ENCODE results near the gene FIGNL2.

The FIGNL2 gene

DNA sequence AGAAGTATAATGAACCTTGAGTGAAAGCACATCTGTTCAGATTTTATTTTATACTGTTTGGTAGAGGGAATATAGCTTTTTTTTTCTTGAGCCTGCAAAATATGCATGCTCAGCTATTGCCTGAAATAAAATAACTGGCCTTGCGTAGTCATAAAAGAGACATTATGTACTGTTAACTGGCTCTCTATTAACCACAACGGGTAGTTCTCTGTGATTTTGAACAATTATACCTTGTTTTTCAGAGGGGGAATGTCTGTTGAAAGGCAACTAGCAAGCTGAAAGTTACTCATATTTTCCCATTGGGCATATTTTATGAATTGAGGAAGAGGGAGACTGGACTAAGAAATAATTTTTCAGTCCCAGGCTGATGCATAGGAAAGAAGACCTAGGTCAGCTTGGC, 62.6 kb downstream of the FIGNL2 start:
- no peak for DNase-seq (ENCODE audit: extremely low spot score)
- TF ChIP-seq, protein P1, sequence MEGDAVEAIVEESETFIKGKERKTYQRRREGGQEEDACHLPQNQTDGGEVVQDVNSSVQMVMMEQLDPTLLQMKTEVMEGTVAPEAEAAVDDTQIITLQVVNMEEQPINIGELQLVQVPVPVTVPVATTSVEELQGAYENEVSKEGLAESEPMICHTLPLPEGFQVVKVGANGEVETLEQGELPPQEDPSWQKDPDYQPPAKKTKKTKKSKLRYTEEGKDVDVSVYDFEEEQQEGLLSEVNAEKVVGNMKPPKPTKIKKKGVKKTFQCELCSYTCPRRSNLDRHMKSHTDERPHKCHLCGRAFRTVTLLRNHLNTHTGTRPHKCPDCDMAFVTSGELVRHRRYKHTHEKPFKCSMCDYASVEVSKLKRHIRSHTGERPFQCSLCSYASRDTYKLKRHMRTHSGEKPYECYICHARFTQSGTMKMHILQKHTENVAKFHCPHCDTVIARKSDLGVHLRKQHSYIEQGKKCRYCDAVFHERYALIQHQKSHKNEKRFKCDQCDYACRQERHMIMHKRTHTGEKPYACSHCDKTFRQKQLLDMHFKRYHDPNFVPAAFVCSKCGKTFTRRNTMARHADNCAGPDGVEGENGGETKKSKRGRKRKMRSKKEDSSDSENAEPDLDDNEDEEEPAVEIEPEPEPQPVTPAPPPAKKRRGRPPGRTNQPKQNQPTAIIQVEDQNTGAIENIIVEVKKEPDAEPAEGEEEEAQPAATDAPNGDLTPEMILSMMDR (IDR thresholded peaks at IDR 0.05; ENCODE audit: control extremely low read depth, extremely low read depth, low read depth, missing control alignments): no peak
- ChIA-PET CTCF (no interaction called here), POLR2A (no interaction called here)

DNA sequence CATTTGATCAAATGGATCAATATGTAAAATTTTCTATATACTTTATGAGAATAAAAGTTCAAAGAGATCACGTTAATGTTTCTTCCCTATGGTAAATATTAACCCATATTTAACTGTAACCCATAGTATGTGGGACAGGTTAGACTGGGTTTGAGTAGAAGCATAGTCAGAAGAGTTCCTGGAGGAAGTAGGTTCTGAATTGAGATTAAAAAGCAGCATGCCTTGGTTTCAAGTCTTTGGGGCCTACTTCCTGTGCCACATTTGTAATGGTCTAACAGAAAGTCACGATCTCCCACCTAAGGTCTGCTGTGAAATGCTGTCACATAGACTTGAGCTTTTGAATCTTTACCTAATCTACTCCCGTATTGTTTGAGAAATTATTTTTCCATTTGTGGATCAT, 63.8 kb downstream of the FIGNL2 start:
- POLR2A ChIA-PET: no interaction called here
- no peak for DNase-seq (ENCODE audit: extremely low spot score)
- CTCF ChIA-PET: no interaction called here
- TF ChIP-seq, protein P1 (IDR thresholded peaks at IDR 0.05; ENCODE audit: control extremely low read depth, extremely low read depth, low read depth, missing control alignments): no peak

DNA sequence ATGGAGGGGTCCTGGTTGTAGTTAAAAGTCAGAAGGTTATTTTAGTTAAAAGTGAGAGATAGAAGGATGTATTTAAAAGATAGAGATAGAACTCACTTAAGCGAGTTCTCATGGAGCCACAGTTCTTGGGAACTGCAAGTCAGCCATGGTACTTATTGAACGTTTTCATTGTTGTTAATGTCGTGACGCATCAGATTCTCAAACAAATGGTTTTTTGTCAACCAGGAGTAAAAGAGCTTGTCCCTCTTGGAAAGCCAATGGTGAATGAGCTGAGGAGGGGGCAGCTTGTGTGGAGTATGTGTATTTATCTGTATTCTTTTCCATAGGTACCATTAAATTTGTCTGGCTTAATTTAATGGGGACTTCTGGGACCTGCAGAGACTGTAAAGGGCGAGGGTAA, 68.6 kb downstream of the FIGNL2 start:
- no peak for DNase-seq (ENCODE audit: extremely low spot score)
- ChIA-PET CTCF (no interaction called here), POLR2A (no interaction called here)

DNA sequence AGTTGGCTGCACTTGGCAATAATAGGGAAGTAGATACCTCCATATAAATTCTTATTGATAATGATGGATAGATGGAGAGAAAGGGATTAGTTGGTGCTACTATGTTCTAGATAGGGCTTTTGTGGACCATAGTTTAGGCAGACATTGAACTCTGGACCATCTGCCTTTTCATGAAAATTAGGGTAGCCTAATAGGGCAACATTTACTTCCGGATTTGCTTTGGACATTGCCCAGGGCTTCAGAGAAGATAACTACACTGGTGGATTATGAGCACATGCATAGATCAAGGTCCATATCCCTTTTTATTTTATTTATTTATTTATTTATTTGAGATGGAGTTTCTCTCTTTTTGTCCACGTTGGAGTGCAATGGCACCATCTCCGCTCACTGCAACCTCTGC, 70.5 kb downstream of the FIGNL2 start:
- CTCF ChIA-PET: no interaction called here
- TF ChIP-seq, protein P1 (IDR thresholded peaks at IDR 0.05; ENCODE audit: control extremely low read depth, extremely low read depth, low read depth, missing control alignments): no peak
- POLR2A ChIA-PET: no interaction called here
- DNase-seq (ENCODE audit: extremely low spot score): no peak

More for the DNA sequence above, 68.6 kb downstream of the FIGNL2 start:
- TF ChIP-seq, protein P1 (IDR thresholded peaks at IDR 0.05; ENCODE audit: control extremely low read depth, extremely low read depth, low read depth, missing control alignments): no peak

DNA sequence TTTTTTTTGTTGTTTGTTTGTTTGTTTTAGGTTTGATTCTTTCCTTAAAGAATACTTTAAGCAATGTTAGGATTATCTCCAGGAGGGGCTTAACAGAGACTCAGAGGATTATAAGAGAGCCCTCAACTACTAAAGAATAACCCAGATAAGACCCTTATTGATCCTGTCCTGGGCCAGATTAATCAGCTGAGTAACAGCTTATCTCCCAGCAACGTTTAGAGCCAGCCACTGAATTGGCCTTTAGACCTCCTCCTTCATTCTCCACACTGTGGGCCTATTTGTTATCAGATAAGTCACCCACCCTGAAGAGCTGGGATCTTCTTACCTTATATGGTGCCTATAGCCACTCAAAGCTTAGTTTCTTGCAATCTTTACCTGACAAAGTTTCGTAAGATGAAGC, 71.1 kb downstream of the FIGNL2 start:
- TF ChIP-seq, protein P1 (IDR thresholded peaks at IDR 0.05; ENCODE audit: control extremely low read depth, extremely low read depth, low read depth, missing control alignments): no peak
- CTCF ChIA-PET: no interaction called here
- POLR2A ChIA-PET: no interaction called here
- no peak for DNase-seq (ENCODE audit: extremely low spot score)

DNA sequence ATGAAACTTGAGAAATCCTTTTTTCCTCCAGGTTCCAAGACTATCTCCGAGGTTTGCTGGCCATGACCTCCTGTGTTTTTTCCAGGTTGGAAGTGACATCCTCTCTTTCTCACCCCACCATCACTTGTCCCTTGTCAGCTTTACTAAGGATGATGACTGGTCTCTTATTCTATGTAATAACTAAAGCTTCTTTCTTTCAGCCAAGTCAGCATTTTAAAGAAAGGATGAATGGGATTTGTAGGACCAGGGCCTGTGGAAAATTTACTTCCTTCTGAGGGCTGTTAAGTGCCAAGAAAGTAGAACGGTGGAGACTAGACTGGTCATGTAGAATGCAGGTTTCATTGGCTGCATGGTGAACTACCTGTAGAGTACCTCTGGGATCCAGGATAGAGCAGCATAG, 73.6 kb downstream of the FIGNL2 start:
- no peak for DNase-seq (ENCODE audit: extremely low spot score)
- CTCF ChIA-PET: no interaction called here

More for the DNA sequence above, 73.6 kb downstream of the FIGNL2 start:
- TF ChIP-seq, protein P1 (IDR thresholded peaks at IDR 0.05; ENCODE audit: control extremely low read depth, extremely low read depth, low read depth, missing control alignments): no peak
- POLR2A ChIA-PET: no interaction called here
